Measurements from ENCODE around the gene CACNA2D4.

DNA sequence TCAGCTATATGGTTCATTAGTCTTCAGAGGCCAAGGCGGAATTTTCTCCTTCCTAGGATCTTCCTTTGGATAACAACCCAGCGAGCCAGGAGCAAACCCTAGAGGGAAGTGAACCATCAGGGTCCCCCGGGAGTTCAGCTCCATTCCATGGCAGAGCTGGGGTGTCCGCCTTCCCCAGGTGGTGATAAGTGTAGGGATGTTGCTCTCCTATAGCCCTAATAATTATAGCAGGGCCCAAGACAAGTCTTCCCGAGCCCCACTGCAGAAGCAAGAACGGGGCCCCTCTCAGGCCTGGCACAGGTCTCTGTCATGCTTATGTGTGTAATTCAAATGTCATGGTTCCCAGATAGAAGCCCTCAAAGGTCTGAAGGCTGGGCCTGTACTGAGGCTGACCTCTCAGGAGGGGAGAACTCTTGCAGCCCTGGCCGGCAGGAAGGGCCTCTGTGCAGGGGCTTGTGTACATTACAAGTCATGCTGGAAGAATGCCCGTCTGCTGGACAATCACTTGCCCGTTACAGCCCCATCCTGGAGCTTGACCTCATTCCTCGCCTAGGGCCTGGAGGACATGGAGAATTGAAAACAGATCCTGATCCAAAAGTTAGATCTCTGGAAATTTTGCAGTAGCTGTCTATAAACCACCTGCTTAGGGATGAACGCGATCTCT, 80.8 kb downstream of the CACNA2D4 start:
- TF ChIP-seq, protein P1, sequence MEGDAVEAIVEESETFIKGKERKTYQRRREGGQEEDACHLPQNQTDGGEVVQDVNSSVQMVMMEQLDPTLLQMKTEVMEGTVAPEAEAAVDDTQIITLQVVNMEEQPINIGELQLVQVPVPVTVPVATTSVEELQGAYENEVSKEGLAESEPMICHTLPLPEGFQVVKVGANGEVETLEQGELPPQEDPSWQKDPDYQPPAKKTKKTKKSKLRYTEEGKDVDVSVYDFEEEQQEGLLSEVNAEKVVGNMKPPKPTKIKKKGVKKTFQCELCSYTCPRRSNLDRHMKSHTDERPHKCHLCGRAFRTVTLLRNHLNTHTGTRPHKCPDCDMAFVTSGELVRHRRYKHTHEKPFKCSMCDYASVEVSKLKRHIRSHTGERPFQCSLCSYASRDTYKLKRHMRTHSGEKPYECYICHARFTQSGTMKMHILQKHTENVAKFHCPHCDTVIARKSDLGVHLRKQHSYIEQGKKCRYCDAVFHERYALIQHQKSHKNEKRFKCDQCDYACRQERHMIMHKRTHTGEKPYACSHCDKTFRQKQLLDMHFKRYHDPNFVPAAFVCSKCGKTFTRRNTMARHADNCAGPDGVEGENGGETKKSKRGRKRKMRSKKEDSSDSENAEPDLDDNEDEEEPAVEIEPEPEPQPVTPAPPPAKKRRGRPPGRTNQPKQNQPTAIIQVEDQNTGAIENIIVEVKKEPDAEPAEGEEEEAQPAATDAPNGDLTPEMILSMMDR (conservative IDR thresholded peaks at IDR 0.05 in 1 of 2, IDR thresholded peaks at IDR 0.05 in 1 of 2; ENCODE audit: low read depth in 1 of 2, low read length in 2 of 2): no peak
- no peak for TF ChIP-seq EZH2 (IDR thresholded peaks at IDR 0.05; ENCODE audit: low read length, missing control alignments)
